Tibial artery (tissue), 4 donors: ENCODE results near the gene PTGIS.

Experiments
- DNase-seq, 2 donors: peaks; one replicate each; pipeline ENCODE4 v3.0.0-alpha.2; 2019
- H3K27ac ChIP-seq, 2 donors: fragments of 200-600 bp; sonication (generic) in 1 of 2; 1 replicate in 1 of 2; 2 replicates in 1 of 2; pipeline ENCODE4 v1.5.1; 2018 to 2019; ENCODE audit warnings: mild to moderate bottlenecking in 1 of 2
- H3K27me3 ChIP-seq, 2 donors: fragments of 200-600 bp; sonication (generic) in 1 of 2; one replicate each; pipeline versions ENCODE4 v1.5.1 to v1.6.0; 2016 to 2019
- H3K36me3 ChIP-seq, 3 donors: fragments of 200-600 bp; sonication (generic) in 2 of 3; one replicate each; pipeline ENCODE4 v1.5.1; 2016 to 2019; ENCODE audit warnings: mild to moderate bottlenecking in 2 of 3
- H3K4me1 ChIP-seq, 4 donors: fragments of 200-600 bp; sonication (generic) in 2 of 4; 1 replicate in 3 of 4; 2 replicates in 1 of 4; pipeline ENCODE4 v1.5.1; 2016 to 2019
- H3K4me3 ChIP-seq, 2 donors: fragments of 200-600 bp; sonication (generic) in 1 of 2; 1 replicate in 1 of 2; 2 replicates in 1 of 2; pipeline ENCODE4 v1.5.1; 2018 to 2019; ENCODE audit warnings: mild to moderate bottlenecking in 2 of 2
- H3K9me3 ChIP-seq, 3 donors: fragments of 200-600 bp; sonication (generic) in 1 of 3; one replicate each; pipeline ENCODE4 v1.5.1; 2016 to 2019
- intact Hi-C: fragments of 100-400 bp; cut with DNase I; formaldehyde crosslinking; loops from one replicate; pipeline ENCODE4 v1.15.0; 2023; ENCODE audit warnings: low total_unique reads
- TF ChIP-seq, protein P1 (sequence below), 2 experiments: fragments of 200-600 bp in 1 of 2; fragments of 450-650 bp in 1 of 2; IDR thresholded peaks; one replicate each; pipeline ENCODE4 v1.5.1; 2017 to 2019; ENCODE audit warnings: antibody characterized with exemption in 2 of 2, mild to moderate bottlenecking in 1 of 2, moderate library complexity in 1 of 2

PTGIS gene

GRCh38 chr20:49489688-49490087 lies 78.2 kb downstream of the PTGIS start:
- intact Hi-C loops = no loop called here
- Histone ChIP-seq H3K4me3 (no peak overlapping the region), H3K4me1 (peaks cover 0 to 10% (median 1%) of the 10 kb centered on the region in 4 donors), H3K27ac (no peak overlapping the region), H3K36me3 (no peaks in the 10 kb centered on the region), H3K9me3 (no peaks in the 10 kb centered on the region), H3K27me3 (peaks cover 0 to 8% of the 10 kb centered on the region in 2 donors)
- TF ChIP-seq, protein P1, sequence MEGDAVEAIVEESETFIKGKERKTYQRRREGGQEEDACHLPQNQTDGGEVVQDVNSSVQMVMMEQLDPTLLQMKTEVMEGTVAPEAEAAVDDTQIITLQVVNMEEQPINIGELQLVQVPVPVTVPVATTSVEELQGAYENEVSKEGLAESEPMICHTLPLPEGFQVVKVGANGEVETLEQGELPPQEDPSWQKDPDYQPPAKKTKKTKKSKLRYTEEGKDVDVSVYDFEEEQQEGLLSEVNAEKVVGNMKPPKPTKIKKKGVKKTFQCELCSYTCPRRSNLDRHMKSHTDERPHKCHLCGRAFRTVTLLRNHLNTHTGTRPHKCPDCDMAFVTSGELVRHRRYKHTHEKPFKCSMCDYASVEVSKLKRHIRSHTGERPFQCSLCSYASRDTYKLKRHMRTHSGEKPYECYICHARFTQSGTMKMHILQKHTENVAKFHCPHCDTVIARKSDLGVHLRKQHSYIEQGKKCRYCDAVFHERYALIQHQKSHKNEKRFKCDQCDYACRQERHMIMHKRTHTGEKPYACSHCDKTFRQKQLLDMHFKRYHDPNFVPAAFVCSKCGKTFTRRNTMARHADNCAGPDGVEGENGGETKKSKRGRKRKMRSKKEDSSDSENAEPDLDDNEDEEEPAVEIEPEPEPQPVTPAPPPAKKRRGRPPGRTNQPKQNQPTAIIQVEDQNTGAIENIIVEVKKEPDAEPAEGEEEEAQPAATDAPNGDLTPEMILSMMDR (IDR thresholded peaks at IDR 0.05) = no peak
- DNase-seq = no peak

GRCh38 chr20:49486064-49486463 lies 81.9 kb downstream of the PTGIS start:
- intact Hi-C loops = no loop called here
- H3K27me3 ChIP-seq = peaks cover 0 to 25% of the 10 kb centered on the region in 2 donors
- no peak overlapping the region for H3K27ac ChIP-seq
- no peaks in the 10 kb centered on the region for H3K36me3 ChIP-seq
- TF ChIP-seq, protein P1 (IDR thresholded peaks at IDR 0.05) = no peak
- no peak for DNase-seq
- H3K4me1 ChIP-seq = peaks cover 0 to 33% (median 22%) of the 10 kb centered on the region in 4 donors
- H3K4me3 ChIP-seq = no peak overlapping the region
- no peaks in the 10 kb centered on the region for H3K9me3 ChIP-seq

DNA sequence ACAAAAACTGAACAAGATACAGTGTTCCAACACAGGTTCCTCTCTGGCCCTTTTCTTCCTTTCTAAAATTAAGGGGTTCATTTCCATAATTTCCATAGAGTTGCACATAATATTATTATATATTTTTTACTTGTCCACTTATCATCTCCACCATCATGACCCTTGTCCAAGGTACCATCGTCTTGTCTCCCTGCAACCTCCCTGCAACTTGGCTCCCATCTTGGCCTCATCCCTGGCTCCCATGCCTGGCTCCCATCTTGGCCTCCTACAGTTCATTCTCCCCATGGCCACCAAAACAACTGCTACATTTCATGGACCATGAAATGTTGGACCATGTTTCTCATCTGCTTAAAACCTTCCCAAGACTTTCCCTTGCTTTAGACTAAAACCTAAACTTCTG lies 82.4 kb downstream of the PTGIS start:
- Histone ChIP-seq H3K4me1 (peaks cover 0 to 33% (median 22%) of the 10 kb centered on the region in 4 donors), H3K27ac (no peak overlapping the region), H3K27me3 (peaks cover 0 to 25% of the 10 kb centered on the region in 2 donors), H3K36me3 (no peaks in the 10 kb centered on the region), H3K9me3 (no peaks in the 10 kb centered on the region), H3K4me3 (no peak overlapping the region)
- DNase-seq = no peak
- intact Hi-C loops = loop anchor here (2.0 kb wide), 1 partner anchor 153 kb away; no protein-coding TSS in a partner anchor
- TF ChIP-seq, protein P1 (IDR thresholded peaks at IDR 0.05) = no peak

DNA sequence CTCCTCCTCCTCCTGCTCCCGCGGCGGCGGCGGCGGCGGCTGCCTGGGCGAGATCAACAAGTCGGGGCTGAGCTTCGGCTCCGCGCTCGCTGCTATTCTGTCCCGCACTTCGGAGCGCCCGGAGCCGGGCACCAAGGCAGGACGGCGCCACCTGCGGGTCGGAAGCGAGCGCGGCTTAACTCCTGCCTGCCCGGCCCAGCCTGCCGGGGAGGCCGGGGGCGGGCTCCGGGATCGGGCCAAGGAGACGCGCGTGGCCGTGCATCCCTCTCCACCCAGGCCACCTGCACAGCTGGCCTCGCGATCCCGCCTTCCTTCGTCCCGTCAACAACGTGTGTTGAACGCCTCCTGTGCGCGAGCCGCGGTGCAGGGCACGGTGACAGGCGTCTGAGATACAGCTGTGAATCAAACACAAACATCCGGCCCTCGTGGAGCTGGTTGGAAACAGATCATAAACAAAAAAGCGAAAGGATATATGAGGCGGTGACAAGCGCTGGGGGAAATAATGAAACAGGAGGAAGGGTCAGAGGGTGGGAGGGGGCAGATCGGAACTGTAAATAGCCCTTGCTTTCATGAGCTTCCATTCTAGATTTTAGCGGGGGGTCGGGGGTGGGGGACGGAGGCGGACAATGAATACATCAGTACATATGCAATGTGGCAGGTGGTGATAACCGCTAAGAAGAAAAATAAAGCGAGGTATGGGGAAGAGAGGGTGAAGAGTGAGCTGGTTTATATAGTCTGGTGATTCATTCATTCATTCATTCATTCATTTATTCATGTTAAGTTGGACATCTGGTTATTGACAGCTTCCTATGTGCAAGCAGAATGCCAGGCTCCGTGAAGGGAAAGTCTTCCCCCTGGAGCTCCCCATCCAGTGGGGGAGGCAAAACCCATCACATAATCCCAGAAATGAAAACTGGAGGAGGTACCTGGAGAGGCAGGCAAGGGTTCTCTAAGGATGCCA lies 83.5 kb downstream of the PTGIS start:
- H3K27ac ChIP-seq = no peak overlapping the region
- peaks cover 0 to 33% (median 22%) of the 10 kb centered on the region in 4 donors for H3K4me1 ChIP-seq
- DNase-seq = peak; percentile 78 to 87

DNA sequence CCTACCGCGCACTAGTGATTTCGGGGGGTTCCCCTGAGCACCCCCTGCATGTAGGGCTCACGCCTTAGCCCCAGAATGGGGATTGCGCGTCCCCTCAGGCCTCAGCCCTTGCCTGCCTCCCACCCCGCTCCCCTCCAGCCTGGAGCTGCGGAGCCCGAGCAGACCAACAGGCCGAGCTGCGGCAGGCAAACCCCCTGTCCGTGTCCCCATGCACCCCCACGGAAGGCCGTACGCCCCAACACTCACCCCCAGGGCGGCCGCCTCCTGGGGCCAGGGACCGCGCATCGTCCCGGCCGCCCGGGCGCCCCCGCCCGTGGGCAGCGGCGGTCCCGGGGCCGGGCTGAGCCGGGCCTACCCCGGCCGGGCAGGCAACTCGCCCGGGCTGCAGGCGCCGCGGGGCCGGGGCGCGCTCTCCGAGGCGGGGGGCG lies 84.2 kb downstream of the PTGIS start:
- Histone ChIP-seq H3K9me3 (no peaks in the 10 kb centered on the region), H3K27me3 (peaks cover 0 to 25% of the 10 kb centered on the region in 2 donors), H3K4me1 (peaks cover 0 to 33% (median 22%) of the 10 kb centered on the region in 4 donors), H3K27ac (no peak overlapping the region), H3K4me3 (peak overlapping the region; percentile 51 to 61), H3K36me3 (no peaks in the 10 kb centered on the region)
- no peak for DNase-seq
- TF ChIP-seq, protein P1 (IDR thresholded peaks at IDR 0.05) = no peak
- intact Hi-C loops = loop anchor here (2.0 to 5.0 kb wide), 3 partner anchors 49 to 151 kb away; no protein-coding TSS in a partner anchor

More for the DNA sequence above, 83.5 kb downstream of the PTGIS start:
- Histone ChIP-seq H3K36me3 (no peaks in the 10 kb centered on the region), H3K27me3 (peaks cover 0 to 25% of the 10 kb centered on the region in 2 donors), H3K9me3 (no peaks in the 10 kb centered on the region), H3K4me3 (peak overlapping the region; percentile 51 to 61)
- TF ChIP-seq, protein P1 (IDR thresholded peaks at IDR 0.05) = peak; percentile 76 to 88
- intact Hi-C loops = loop anchor here (2.0 to 5.0 kb wide), 3 partner anchors 48 to 152 kb away; no protein-coding TSS in a partner anchor
